Endothelial cell of umbilical vein (primary cell): ENCODE results near the gene PCDHGA12. TPM values are rescaled to one million over a fixed set of nuclear protein-coding genes. Genes with fewer than 3 reads are reported as not detected.

Experiments
- BruUV-seq: library from RNA; stranded (reverse); fragments of 400-500 nt; replicated peaks from 2 replicates; lab custom pipeline; 2021; lab: Mats Ljungman, UMichigan
- CTCF ChIA-PET: fragments of 300-600, 350-600 bp; sonication (Branson Sonifier 250); formaldehyde crosslinking; loops from one replicate; lab custom pipeline; 2021; ENCODE audit warnings: antibody characterized with exemption, inconsistent platforms; lab: Charles Lee
- POLR2A ChIA-PET: fragments of 300-600, 350-600 bp; sonication (Branson Sonifier 250); formaldehyde crosslinking; loops from one replicate; lab custom pipeline; 2021; ENCODE audit warnings: antibody characterized with exemption, inconsistent platforms; lab: Charles Lee
- DNase-seq: peaks from one replicate; pipeline ENCODE4 v3.0.0-alpha.2; 2011; ENCODE audit warnings: low read depth, low spot score
- FAIRE-seq: peaks from 2 replicates; lab custom pipeline; 2011; peaks lifted over from hg19 to GRCh38; lab: Jason Lieb, UNC
- H2AFZ ChIP-seq: 2 replicates; pipeline ENCODE4 v1.6.0; 2012; ENCODE audit warnings: low read depth, low read length, control low read depth, inconsistent platforms
- H3K27ac ChIP-seq: 2 replicates; pipeline ENCODE4 v1.5.1; 2011; ENCODE audit warnings: low read depth, mild to moderate bottlenecking, control low read depth, low read length, moderate library complexity; ENCODE audit not compliant: insufficient read depth
- H3K27me3 ChIP-seq, 2 experiments: 2 replicates each; pipeline versions ENCODE4 v1.6.0 to v1.6.1; 2011; ENCODE audit warnings: low read length in 2 of 2, mixed read lengths in 1 of 2; ENCODE audit not compliant: control insufficient read depth in 2 of 2, insufficient read depth in 2 of 2
- H3K36me3 ChIP-seq, 2 experiments: 2 replicates in 1 of 2; 3 replicates in 1 of 2; pipeline ENCODE4 v1.5.1; 2011; ENCODE audit warnings: low read length in 2 of 2, mild to moderate bottlenecking in 1 of 2, moderate library complexity in 1 of 2; ENCODE audit not compliant: control insufficient read depth in 2 of 2, insufficient read depth in 2 of 2; ENCODE audit errors: extremely low read depth in 1 of 2
- H3K4me1 ChIP-seq: 3 replicates; pipeline ENCODE4 v1.5.1; 2011; ENCODE audit warnings: mild to moderate bottlenecking, low read length; ENCODE audit not compliant: control insufficient read depth, insufficient read depth; ENCODE audit errors: extremely low read depth
- H3K4me2 ChIP-seq: 2 replicates; pipeline ENCODE4 v1.6.1; 2011; ENCODE audit warnings: low read length, control low read depth, mixed read lengths; ENCODE audit not compliant: insufficient read depth
- H3K4me3 ChIP-seq, 3 experiments: fragments of 200-600 bp in 1 of 3; sonication (generic), shearing (Covaris generic) in 1 of 3; replicated peaks in 1 of 3; 2 replicates each; pipeline ENCODE4 v1.5.1; 2011 to 2016; ENCODE audit warnings: control low read depth in 3 of 3, low read length in 3 of 3, mild to moderate bottlenecking in 2 of 3, inconsistent platforms in 1 of 3, low read depth in 1 of 3, moderate library complexity in 1 of 3; ENCODE audit not compliant: insufficient read depth in 1 of 3
- H3K79me2 ChIP-seq: 2 replicates; pipeline ENCODE4 v1.6.0; 2012; ENCODE audit warnings: low read length, inconsistent platforms; ENCODE audit not compliant: control insufficient read depth, insufficient read depth
- H3K9ac ChIP-seq: replicated peaks from 2 replicates; pipeline ENCODE3; 2011; ENCODE audit warnings: low read length, control low read depth; ENCODE audit not compliant: insufficient read depth; ENCODE audit errors: extremely low read depth
- H3K9me1 ChIP-seq: replicated peaks from 3 replicates; pipeline ENCODE4 v1.6.0; 2011; ENCODE audit warnings: mild to moderate bottlenecking, low read length; ENCODE audit not compliant: control insufficient read depth, insufficient read depth; ENCODE audit errors: extremely low read depth
- H3K9me3 ChIP-seq: replicated peaks from 2 replicates; pipeline ENCODE4 v1.5.1; 2012; ENCODE audit warnings: low read length, inconsistent platforms; ENCODE audit not compliant: control insufficient read depth, insufficient read depth
- H4K20me1 ChIP-seq: replicated peaks from 2 replicates; pipeline ENCODE3; 2011; ENCODE audit warnings: mild to moderate bottlenecking, low read length; ENCODE audit not compliant: control insufficient read depth, insufficient read depth; ENCODE audit errors: extremely low read depth
- CTCF ChIP-seq, 2 donors: IDR thresholded peaks; 1 replicate in 1 of 2; 2 replicates in 1 of 2; pipeline ENCODE4 v1.5.1; 2011; ENCODE audit warnings: low read length in 2 of 2, mild to moderate bottlenecking in 2 of 2, moderate library complexity in 2 of 2, control low read depth in 1 of 2, inconsistent platforms in 1 of 2, low read depth in 1 of 2; ENCODE audit not compliant: insufficient read depth in 1 of 2; ENCODE audit errors: extremely low read depth in 1 of 2
- EZH2 ChIP-seq: IDR thresholded peaks from 2 replicates; pipeline ENCODE4 v1.6.1; 2012; ENCODE audit warnings: borderline replicate concordance, low read depth, mild to moderate bottlenecking, moderate library complexity, low read length, inconsistent platforms; ENCODE audit not compliant: severe bottlenecking
- FOS ChIP-seq: IDR thresholded peaks from 2 replicates; pipeline ENCODE4 v1.6.1; 2011; ENCODE audit warnings: mild to moderate bottlenecking, low read length, moderate library complexity, borderline replicate concordance; ENCODE audit not compliant: insufficient read depth
- JUN ChIP-seq: IDR thresholded peaks from 2 replicates; pipeline ENCODE4 v1.6.1; 2011; ENCODE audit warnings: borderline replicate concordance, low read depth; ENCODE audit not compliant: insufficient read length, insufficient read depth
- MAX ChIP-seq: IDR thresholded peaks from 2 replicates; pipeline ENCODE4 v1.6.1; 2011; ENCODE audit not compliant: insufficient read depth, insufficient read length
- MYC ChIP-seq: IDR thresholded peaks from one replicate; pipeline ENCODE4 v1.6.1; 2011; ENCODE audit warnings: mild to moderate bottlenecking, low read depth, low read length
- POLR2A ChIP-seq: IDR thresholded peaks from 2 replicates; pipeline ENCODE4 v1.6.1; 2012; ENCODE audit warnings: low read depth, mild to moderate bottlenecking, control low read depth, low read length
- dilution Hi-C: fragments of 300-500 bp; cut with MboI; formaldehyde crosslinking; loops from one replicate; pipeline ENCODE4 v1.15.0; 2019; ENCODE audit warnings: low sequenced_read_pairs; ENCODE audit not compliant: extremely low pct_ligation_motif_present
- intact Hi-C: fragments of 100-400 bp; cut with micrococcal nuclease; formaldehyde crosslinking; loops from one replicate; pipeline ENCODE4 v1.10.0; 2022
- polyA plus RNA-seq, 4 experiments: library from polyadenylated mRNA; depleted of rRNA in 3 of 4; stranded (reverse) in 3 of 4; unstranded in 1 of 4; fragments of >200 nt; gene quantifications; 2 replicates each; pipeline versions ENCODE4 v1.2.1 to v1.2.3, GENCODE V29; 2011 to 2012; ENCODE audit warnings: missing spikeins in 1 of 4
- total RNA-seq: library from RNA; stranded (reverse); gene quantifications from 2 replicates; pipeline ENCODE4 v1.2.3, GENCODE V29; 2021

Gene PCDHGA12
- total and polyA plus RNA-seq, 2 donors (not counting 3 experiments of a cell fraction or from before 2014, with no cell fraction given), result 4.2 to 9.9 TPM

GRCh38 chr5:141402553-141403243 lies 27.6 kb upstream of the PCDHGA12 start, which contains the start of gene PCDHGA9:
Gene PCDHGA9, plus strand, starts transcription at chr5:141402778. Its CDS starts 175 bp downstream, at chr5:141402953.
- Histone ChIP-seq H3K9me1 (no peaks in the 10 kb centered on the region), H3K4me1 (peaks cover 2% of the 10 kb centered on the region), H2AFZ (no peak within 1 kb of the TSS), H3K27ac (no peak within 1 kb of the TSS), H3K79me2 (no peaks in the 10 kb centered on the region), H3K4me2 (peak within 1 kb of the TSS; percentile 47), H3K36me3 (no peaks in the 10 kb centered on the region), H3K9me3 (no peaks in the 10 kb centered on the region), H3K27me3 (peaks cover 47 to 68% of the 10 kb centered on the region in 2 experiments), H4K20me1 (no peaks in the 10 kb centered on the region), H3K9ac (no peak within 1 kb of the TSS), H3K4me3 (peak within 1 kb of the TSS in 2 of 3 experiments; percentile 9 to 28)
- CTCF ChIA-PET, result interaction anchor here (0.8 to 1.9 kb wide), 16 partner anchors 10 to 165 kb away, joined by 3 to 23 read pairs (median 4); partner anchors contain the start of genes PCDHGA10, PCDHGA11, PCDHGA12 and PCDHGB1
- TF ChIP-seq JUN (no peak), MAX (no peak), CTCF (IDR thresholded peaks at IDR 0.05; ENCODE audit: extremely low read depth in 1 of 2, insufficient read depth in 1 of 2, low read depth in 1 of 2, low read length in 2 of 2) (peak; percentile 37 to 57), FOS (no peak), EZH2 (no peak), MYC (no peak), POLR2A (no peak)
- FAIRE-seq, result peak; percentile 59
- dilution Hi-C loops, result no loop called here
- no peak for DNase-seq
- POLR2A ChIA-PET, result no interaction called here
- BruUV-seq, result no TSS peak
- intact Hi-C loops, result no loop called here
